Measurements from ENCODE around the gene KIF26B. TPM values are rescaled to one million over a fixed set of nuclear protein-coding genes. Genes with fewer than 3 reads are reported as not detected.

The KIF26B gene
- total RNA-seq, 1 experiment from 2014 or later = 1.6 TPM

DNA sequence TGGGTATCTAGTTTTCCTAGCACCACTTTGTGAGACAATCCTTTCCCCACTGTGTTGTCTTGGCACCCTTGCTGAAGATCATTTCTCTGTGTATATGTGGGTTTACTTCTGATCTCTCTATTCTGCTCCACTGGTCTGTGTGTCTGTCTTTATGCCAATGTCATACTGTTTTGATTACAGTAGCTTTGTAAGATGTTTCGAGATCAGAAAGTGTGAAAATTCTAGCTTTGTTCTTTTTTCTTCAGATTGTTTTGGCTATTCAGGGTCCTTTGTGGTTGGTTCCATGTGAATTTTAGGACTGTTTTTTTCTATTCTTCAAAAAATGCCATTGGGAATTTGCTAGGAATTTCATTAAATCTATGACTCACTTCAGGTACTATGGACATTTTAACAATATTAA, 116.2 kb downstream of the KIF26B start:
- peaks cover 23% of the 10 kb centered on the region for H3K27me3 Mint-ChIP-seq (ENCODE audit: insufficient read depth, unreplicated experiment)
- H3K9me3 Mint-ChIP-seq (ENCODE audit: unreplicated experiment) = peaks cover 24% of the 10 kb centered on the region
- no TSS peak for BruUV-seq (replicated peaks)
- POLR2A ChIA-PET = no interaction called here
- TF ChIP-seq, protein P1, sequence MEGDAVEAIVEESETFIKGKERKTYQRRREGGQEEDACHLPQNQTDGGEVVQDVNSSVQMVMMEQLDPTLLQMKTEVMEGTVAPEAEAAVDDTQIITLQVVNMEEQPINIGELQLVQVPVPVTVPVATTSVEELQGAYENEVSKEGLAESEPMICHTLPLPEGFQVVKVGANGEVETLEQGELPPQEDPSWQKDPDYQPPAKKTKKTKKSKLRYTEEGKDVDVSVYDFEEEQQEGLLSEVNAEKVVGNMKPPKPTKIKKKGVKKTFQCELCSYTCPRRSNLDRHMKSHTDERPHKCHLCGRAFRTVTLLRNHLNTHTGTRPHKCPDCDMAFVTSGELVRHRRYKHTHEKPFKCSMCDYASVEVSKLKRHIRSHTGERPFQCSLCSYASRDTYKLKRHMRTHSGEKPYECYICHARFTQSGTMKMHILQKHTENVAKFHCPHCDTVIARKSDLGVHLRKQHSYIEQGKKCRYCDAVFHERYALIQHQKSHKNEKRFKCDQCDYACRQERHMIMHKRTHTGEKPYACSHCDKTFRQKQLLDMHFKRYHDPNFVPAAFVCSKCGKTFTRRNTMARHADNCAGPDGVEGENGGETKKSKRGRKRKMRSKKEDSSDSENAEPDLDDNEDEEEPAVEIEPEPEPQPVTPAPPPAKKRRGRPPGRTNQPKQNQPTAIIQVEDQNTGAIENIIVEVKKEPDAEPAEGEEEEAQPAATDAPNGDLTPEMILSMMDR (IDR thresholded peaks at IDR 0.05; ENCODE audit: unreplicated experiment) = no peak
- no peaks in the 10 kb centered on the region for H3K36me3 Mint-ChIP-seq (ENCODE audit: insufficient read depth, unreplicated experiment)
- H3K27ac Mint-ChIP-seq (ENCODE audit: low read depth, unreplicated experiment) = no peak overlapping the region
- no peak for DNase-seq (ENCODE audit: unreplicated experiment)
- H3K4me3 Mint-ChIP-seq (ENCODE audit: unreplicated experiment) = no peak overlapping the region
- intact Hi-C loops (cut with micrococcal nuclease) = no loop called here
- H3K4me1 Mint-ChIP-seq (ENCODE audit: insufficient read depth, unreplicated experiment) = peaks cover 4% of the 10 kb centered on the region
- CTCF ChIA-PET = no interaction called here

DNA sequence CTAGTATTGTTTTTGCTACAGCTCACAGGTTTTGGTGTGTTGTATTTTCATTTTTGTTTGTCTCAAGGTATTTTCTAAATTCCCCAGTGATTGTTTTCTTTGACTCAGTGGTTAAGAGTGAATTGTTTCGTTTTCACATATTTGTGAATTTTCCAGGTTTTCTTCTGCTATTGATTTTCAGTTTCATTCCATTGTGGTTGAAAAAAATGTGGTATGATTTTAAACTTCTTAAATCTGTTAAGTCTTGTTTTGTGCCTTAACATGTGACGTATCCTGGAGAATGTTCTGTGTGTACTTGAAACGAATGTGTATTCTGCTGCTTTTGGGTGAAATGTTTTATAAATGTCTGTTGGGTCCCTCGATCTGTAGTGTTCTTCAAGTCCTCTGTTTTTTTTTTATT, 117.9 kb downstream of the KIF26B start:
- peaks cover 24% of the 10 kb centered on the region for H3K9me3 Mint-ChIP-seq (ENCODE audit: unreplicated experiment)
- no peak for DNase-seq (ENCODE audit: unreplicated experiment)
- H3K27ac Mint-ChIP-seq (ENCODE audit: low read depth, unreplicated experiment) = no peak overlapping the region
- no peak overlapping the region for H3K4me3 Mint-ChIP-seq (ENCODE audit: unreplicated experiment)
- intact Hi-C loops (cut with micrococcal nuclease) = no loop called here
- H3K27me3 Mint-ChIP-seq (ENCODE audit: insufficient read depth, unreplicated experiment) = peaks cover 36% of the 10 kb centered on the region
- H3K36me3 Mint-ChIP-seq (ENCODE audit: insufficient read depth, unreplicated experiment) = no peaks in the 10 kb centered on the region
- POLR2A ChIA-PET = no interaction called here
- TF ChIP-seq, protein P1 (IDR thresholded peaks at IDR 0.05; ENCODE audit: unreplicated experiment) = no peak
- CTCF ChIA-PET = interaction anchor here (1.2 kb wide), 1 partner anchor 10 kb away, joined by 4 read pairs; no protein-coding TSS in a partner anchor
- no TSS peak for BruUV-seq (replicated peaks)
- peaks cover 4% of the 10 kb centered on the region for H3K4me1 Mint-ChIP-seq (ENCODE audit: insufficient read depth, unreplicated experiment)

DNA sequence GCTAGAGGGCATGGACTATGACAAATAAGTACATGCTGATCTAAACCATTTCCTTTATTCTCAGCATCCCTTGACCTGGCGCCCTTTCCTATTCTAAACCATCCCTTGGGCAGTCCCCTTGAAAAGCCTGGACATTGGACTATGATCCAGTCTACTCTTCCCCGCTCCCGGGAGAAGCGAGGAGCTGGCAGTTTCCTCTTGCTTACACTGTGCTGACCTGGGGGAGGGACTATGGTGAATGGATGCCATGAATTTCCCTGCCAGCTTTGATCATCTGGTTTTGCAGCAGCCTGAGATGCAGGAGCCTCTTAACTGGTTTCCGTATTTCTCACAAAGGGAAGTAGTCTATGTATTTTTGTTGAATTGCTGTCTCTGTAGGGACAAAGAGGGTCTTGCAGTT, 121.7 kb downstream of the KIF26B start:
- intact Hi-C loops (cut with micrococcal nuclease) = loop anchor here (5.0 kb wide), 1 partner anchor 119 kb away; no protein-coding TSS in a partner anchor
- H3K36me3 Mint-ChIP-seq (ENCODE audit: insufficient read depth, unreplicated experiment) = no peaks in the 10 kb centered on the region
- peaks cover 8% of the 10 kb centered on the region for H3K9me3 Mint-ChIP-seq (ENCODE audit: unreplicated experiment)
- no peak overlapping the region for H3K4me3 Mint-ChIP-seq (ENCODE audit: unreplicated experiment)
- POLR2A ChIA-PET = interaction anchor here (0.7 kb wide), 1 partner anchor 78 kb away, joined by 4 read pairs; no protein-coding TSS in a partner anchor
- TF ChIP-seq, protein P1 (IDR thresholded peaks at IDR 0.05; ENCODE audit: unreplicated experiment) = no peak
- H3K4me1 Mint-ChIP-seq (ENCODE audit: insufficient read depth, unreplicated experiment) = peaks cover 4% of the 10 kb centered on the region
- no peak overlapping the region for H3K27ac Mint-ChIP-seq (ENCODE audit: low read depth, unreplicated experiment)
- CTCF ChIA-PET = interaction anchor here (0.7 kb wide), 2 partner anchors 9 to 608 kb away, joined by 4 to 5 read pairs; no protein-coding TSS in a partner anchor
- no peak for DNase-seq (ENCODE audit: unreplicated experiment)
- BruUV-seq (replicated peaks) = no TSS peak
- peaks cover 42% of the 10 kb centered on the region for H3K27me3 Mint-ChIP-seq (ENCODE audit: insufficient read depth, unreplicated experiment)

DNA sequence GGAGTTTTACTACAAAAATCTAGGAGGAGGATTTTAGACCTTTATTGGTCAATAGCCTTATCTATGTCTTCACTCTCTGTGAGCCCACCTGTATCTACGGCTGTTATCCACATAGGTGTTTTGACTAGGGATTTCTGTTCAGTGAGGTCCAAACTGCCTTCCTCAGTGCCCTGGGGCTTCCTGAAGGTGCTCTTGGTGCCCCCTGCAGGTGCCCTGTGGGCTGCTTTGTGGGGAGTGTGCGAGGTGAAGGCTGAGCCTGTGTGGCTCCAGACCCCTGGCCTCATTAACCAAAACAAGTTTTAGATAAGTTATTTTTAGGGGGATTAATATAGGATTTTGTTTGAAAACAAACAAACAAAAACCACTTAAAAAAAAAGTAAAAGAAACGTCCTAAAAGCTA, 122.5 kb downstream of the KIF26B start:
- DNase-seq (ENCODE audit: unreplicated experiment) = peak; percentile 31
- no TSS peak for BruUV-seq (replicated peaks)
- intact Hi-C loops (cut with micrococcal nuclease) = loop anchor here (5.0 kb wide), 1 partner anchor 120 kb away; no protein-coding TSS in a partner anchor
- Mint-ChIP-seq H3K4me1 (ENCODE audit: insufficient read depth, unreplicated experiment) (peaks cover 4% of the 10 kb centered on the region), H3K27me3 (ENCODE audit: insufficient read depth, unreplicated experiment) (peaks cover 37% of the 10 kb centered on the region), H3K4me3 (ENCODE audit: unreplicated experiment) (no peak overlapping the region), H3K36me3 (ENCODE audit: insufficient read depth, unreplicated experiment) (no peaks in the 10 kb centered on the region), H3K27ac (ENCODE audit: low read depth, unreplicated experiment) (no peak overlapping the region), H3K9me3 (ENCODE audit: unreplicated experiment) (peaks cover 5% of the 10 kb centered on the region)
- TF ChIP-seq, protein P1 (IDR thresholded peaks at IDR 0.05; ENCODE audit: unreplicated experiment) = peak; percentile 11
- ChIA-PET POLR2A (interaction anchor here (0.6 kb wide), 1 partner anchor 268 kb away, joined by 3 read pairs; no protein-coding TSS in a partner anchor), CTCF (interaction anchor here (0.7 kb wide), 1 partner anchor 376 kb away, joined by 4 read pairs; no protein-coding TSS in a partner anchor)
